ENCODE measurements around the gene PF4V1.

PF4V1 gene, protein sequence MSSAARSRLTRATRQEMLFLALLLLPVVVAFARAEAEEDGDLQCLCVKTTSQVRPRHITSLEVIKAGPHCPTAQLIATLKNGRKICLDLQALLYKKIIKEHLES

DNA sequence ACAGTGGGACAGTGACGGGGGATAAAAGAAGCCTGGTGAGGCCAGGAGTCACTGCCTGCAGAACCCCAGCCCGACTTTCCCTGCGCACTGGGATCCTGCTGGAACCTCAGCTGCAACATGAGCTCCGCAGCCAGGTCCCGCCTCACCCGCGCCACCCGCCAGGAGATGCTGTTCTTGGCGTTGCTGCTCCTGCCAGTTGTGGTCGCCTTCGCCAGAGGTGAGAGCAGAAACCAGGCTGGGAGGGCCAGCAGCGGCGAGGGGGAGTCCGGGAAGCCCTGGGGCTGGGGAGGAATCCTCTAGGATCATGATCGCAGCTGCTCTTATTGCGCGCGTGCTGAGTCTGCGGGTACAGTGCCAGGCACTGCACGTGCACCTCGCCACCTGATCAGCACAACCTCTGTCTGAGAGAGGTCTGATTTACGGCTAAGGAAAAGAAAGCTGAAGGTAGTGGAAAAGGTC, at the start of gene PF4V1:
Gene PF4V1, plus strand, starts transcription at position 51 of the 459 bp plus-strand sequence. Its CDS starts 67 bp downstream, at position 118.
- no peak for DNase-seq

DNA sequence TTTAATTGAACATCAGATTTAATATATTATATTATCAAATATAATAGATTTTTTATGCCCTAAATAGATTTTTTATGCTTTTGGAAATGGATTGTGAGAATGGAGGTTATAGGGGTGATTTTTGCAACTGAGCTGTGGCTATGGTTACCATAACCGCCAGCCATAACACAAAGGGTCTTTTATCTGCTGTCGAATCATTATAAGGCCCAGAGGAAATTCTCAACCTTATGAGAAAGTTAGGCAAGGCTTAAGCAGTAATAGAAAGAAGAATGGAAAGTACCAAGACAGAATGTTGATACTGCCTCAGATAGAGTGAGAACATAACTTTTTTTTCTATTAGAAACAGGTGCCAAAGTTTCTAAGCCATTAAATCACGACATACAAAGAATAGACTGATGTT, 42.9 kb upstream of the PF4V1 start:
- DNase-seq = no peak

DNA sequence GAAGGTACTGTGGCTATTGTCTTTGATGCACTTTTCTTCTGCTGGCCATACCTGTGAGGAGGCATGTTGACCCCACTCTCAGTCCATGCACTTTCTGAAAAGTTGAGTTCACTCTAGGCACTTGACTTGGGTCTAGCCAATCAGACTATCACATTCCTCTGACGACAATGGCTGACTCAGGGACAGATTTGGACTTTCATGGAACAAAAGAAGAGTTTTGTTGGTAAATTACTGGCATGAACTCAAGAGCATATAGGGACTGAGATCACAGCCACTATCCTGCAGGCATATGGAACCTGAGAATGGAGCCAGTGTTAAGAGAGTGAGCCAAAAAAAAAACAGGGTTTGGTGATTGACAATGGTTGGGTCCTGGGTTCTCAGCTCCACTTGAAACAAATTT, 41.3 kb upstream of the PF4V1 start:
- no peak for DNase-seq

DNA sequence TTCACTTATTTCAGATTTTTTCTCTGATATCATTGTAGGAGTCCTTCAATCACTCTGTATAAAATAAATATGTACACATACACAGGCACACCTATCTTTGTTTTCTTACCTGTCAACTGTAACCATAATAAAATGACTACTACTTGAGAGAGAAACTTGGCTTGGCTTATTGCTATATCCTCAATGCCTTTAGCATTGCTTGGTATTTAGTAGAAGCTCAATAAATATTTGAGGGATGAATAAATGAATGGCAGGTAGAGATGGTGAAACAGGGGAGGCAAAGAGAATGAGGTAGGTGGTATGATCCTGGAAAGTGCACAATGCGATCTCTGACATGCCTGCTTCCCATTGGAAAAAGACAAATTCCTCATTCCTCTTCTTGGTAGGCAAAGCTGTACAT, 38.4 kb upstream of the PF4V1 start:
- no peak for DNase-seq

DNA sequence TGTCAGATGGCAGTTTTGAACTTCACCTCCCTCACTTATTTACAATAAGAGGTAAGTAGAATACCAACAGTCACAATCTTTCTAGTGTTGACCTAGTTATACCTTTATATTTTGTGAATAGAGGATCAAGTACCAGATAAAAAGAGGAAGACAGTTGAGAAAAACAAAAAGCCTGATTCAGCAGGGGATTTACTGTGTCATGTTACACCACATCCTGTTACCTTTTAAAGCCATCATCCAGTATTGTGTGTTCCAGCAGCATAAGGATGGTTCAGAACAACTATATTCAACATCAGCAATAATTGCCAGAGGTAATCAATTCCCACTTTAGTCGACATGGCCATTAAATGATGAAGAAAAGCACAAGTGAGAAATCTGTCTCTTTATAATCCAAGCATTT, 38.0 kb upstream of the PF4V1 start:
- peak; percentile 11 for DNase-seq

DNA sequence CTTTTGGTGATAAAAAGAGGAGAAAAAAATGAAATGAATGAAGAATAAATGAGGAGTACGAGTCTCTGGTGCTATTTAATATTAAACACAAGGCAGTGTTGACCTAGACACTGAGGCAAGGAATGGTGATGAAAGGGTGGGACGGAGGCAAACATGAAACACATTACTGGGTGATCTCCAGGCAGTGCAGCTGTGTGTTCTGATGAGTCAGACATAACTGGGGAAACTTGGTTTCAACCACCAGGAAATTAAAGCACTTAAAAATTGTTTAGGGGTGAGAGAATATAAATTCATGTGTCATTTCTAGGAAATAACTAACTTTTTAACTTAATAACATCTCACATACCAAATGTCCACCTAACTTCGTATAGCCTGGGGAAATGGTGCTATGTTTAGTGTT, 36.3 kb upstream of the PF4V1 start:
- no peak for DNase-seq

DNA sequence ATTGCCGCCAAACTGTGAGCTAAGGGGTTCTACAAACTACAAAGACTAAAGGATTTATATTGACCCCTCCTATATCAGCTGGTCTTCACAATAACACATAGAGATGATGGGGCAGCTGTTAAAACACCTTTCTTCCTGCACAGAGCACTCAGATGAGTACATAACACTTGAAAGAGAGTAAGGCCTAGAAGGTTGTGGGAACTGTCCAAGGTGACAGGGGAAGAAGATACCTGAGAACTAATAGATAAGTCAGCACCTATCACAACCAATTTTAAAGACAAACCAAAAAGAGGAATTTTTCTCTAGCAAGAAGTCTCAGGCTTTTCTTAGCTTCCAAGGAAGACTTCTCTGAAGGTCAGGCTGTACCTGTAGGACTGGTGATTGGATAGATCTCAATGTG, 35.8 kb upstream of the PF4V1 start:
- DNase-seq = no peak

DNA sequence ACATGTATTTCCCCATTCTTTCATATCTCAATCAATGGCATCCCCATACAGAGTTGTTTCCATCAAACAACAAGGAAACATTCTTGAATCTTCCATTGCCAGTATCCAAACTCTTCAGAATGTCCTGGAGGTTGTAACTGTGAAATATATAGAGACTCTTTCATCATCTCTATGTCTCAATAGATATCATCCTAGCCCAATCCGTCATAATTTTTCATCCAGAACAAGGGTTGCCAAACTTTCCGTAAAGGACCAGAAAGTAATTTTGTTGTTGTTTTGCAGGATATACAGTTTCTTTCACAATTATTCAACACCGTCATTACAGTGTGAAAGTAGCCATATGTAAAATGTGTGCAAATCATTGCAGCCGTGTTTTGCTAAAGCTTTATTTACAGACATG, 31.8 kb upstream of the PF4V1 start:
- no peak for DNase-seq

DNA sequence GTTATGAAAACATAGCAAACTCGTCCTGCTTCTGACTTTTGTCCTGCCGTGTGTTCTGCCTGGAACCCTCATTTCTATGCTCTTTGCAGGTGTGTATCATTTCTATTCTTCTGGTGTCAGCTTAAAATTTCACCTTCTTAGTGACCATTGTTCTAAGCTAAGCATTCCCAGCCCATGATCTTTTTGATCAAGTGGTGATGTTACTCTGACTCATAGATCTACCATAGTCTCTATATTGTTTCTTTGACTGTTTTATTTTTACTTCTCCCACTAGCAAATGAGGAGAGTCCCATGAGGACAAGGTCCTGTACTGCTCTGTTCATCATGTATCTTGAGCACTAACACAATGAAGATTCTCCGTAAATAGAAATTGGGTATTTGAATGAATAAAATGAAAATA, 30.7 kb upstream of the PF4V1 start:
- no peak for DNase-seq

DNA sequence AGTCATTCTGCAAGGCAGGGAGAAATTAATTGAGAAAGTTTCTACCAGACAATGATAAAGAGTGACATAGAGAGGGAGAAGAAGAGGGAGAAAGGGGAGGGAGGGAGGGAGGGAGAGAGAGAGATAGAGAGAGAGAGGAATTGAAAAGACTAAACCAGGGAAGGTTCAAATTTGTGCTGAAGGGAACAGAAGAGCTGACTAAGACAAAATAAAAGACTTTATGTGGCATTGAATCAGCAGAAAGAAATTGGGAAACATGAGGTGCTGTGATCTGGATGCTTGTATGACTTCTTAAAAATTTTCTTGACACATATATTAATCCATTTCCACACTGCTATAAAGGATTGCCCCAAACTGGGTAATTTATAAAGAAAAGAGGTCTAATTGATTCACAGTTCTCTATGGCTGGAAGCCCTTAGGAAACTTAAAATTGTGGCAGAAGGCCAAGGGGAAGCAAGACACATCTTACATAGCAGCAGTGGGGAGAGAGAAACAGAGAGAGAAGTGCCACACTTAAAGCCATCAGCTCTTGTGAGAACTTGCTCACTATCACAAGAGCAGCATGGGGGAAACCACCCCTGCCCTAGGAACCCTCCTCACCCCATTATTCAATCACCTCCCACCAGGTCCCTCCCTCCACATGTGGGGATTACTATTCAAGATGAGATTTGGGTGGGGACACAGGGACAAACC, 30.1 kb upstream of the PF4V1 start:
- DNase-seq = no peak

DNA sequence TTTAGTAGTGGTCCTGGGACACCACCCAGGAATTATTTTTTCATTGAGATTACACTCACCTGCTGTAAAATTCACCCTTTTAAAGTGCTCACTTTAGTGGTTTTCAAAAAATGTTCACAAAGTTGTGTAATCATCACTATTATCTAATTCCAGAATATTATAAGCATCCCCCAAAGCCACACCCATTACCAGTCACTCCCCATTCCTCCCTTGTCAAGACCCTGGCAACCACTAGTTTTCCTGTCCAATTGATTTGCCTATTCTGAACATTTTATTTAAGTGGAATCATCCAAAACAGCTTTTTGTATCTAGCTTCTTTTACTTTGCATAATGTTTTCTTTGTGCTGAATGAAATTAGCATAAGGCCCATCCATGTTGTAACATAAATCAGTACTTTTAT, 29.3 kb upstream of the PF4V1 start:
- no peak for DNase-seq

DNA sequence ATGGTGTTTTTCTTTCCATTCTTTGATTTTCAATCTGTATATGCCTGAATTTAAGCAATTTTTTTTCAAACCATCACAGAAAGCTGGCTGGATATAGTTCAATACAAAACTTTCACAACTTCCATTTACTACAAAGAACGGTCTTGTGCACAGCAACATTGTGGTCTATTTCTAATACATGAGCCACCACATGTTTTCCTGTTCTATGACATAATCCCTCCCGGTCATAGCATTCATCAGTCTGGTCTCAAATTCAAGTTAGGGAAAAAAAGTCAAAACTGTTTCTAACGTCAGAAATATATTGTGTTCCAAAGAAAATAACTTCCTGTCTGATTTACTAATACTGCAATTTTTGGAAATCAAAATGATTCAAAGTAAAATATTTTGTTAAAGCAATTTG, 24.1 kb upstream of the PF4V1 start:
- DNase-seq = no peak

DNA sequence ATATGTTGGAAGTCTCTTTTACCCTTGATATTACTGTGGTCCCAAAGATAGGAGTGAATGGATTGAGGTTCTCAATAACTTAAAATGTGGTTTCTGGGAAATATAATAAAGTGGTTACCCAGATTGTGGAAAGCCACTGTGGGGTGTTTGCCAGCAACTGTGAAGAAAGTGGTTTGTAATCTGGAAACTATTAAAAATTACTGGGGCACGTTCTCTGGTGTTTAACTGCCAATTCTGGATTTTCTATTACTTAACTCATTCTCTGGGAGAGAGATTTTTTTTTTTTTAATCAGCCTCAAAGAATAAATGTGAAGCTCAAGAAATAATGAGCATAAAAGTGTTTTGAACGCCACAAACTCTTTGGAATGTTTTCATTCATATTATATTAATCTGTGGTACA, 21.5 kb upstream of the PF4V1 start:
- DNase-seq = no peak

DNA sequence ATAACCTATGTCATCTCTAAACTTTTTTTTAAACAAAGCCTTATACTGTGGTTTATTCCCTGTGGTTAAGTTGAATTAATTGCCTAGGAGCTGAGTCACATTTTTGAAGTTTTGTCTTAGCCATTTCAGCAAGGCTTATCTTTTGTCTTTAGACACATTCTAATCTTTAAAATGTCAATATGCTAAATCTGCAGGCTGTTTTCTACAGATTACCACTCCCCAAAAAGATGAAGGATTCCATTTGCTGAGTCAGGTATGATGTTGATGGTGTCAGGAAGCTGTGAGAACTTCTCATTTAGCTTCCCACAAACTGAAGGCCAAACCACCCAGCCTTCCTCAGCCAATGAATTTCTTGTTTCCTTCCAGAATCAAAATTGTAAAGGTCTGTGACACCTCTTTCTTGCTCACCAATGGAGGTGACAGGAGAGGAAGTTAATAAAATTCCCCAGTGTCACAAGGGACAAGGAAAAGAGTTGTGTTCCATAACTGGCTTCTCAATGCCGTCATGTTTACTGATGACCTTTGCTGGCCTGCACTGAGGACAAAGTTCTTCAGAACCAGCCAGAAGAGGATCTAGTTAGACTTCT, 20.4 kb upstream of the PF4V1 start:
- DNase-seq = no peak

DNA sequence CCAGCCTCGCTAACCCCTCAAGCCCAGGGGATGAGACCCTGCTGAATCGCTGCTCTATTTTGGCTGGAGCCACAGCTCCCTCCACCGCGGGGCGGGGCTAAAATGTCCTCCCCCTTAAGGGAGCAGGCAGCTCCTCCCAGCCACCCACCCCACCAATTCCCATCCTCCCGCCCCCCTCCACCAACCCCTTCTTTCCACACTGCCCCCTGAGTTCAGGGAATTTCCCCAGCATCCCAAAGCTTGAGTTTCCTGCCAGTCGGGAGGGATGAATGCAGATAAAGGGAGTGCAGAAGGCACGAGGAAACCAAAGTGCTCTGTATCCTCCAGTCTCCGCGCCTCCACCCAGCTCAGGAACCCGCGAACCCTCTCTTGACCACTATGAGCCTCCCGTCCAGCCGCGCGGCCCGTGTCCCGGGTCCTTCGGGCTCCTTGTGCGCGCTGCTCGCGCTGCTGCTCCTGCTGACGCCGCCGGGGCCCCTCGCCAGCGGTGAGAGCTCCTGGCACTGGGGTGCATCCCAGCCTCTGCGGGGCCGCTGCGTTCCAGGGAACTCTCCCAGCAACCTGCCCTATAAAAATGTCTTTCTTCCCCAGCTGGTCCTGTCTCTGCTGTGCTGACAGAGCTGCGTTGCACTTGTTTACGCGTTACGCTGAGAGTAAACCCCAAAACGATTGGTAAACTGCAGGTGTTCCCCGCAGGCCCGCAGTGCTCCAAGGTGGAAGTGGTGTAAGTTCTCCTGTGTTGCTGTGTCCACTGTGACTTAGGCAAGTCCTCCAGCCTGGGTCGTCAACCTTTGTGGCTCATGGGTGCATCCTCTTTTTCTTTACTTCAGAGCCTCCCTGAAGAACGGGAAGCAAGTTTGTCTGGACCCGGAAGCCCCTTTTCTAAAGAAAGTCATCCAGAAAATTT, 16.5 kb upstream of the PF4V1 start, which contains the start of gene CXCL6:
Gene CXCL6, plus strand, starts transcription at position 306 of the 907 bp plus-strand sequence. Its CDS starts 73 bp downstream, at position 379.
- no peak for DNase-seq

DNA sequence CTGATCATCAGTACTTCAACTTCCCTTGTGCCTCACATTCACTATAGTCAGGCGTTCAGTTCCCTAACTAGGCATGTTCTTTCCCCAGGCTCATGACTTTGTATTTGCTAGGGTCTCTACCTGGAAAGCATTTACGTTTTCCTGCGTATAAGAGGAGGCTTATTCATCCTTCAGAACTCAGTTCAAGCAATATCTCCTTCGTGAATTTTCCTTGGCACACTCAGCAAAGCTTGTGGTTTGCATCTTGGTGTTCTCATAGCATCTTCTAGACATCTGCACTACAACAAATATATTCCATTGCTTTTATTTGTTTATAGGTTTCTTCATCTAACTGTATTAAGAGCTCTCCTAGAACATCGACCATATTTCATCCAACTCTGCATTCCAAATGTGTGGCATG, 14.0 kb upstream of the PF4V1 start:
- DNase-seq = no peak

DNA sequence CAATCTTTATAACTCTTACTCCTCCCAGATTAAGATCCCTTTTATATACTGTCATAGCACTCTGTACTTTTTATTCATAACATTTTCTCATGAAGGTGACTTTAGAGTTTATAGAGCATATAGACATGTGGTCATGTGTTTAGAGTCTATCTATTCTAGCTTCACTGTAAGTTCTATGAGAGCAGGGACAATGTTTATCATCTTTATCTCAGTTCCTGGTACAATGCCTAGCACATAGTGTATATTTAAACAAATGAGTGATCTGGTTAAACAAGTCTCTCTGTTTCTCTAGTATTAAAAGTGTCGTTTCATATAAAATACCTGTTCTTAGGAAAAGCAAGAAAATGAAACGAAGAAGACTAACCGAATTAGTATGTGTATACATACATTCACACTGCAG, 13.4 kb upstream of the PF4V1 start:
- DNase-seq = no peak

DNA sequence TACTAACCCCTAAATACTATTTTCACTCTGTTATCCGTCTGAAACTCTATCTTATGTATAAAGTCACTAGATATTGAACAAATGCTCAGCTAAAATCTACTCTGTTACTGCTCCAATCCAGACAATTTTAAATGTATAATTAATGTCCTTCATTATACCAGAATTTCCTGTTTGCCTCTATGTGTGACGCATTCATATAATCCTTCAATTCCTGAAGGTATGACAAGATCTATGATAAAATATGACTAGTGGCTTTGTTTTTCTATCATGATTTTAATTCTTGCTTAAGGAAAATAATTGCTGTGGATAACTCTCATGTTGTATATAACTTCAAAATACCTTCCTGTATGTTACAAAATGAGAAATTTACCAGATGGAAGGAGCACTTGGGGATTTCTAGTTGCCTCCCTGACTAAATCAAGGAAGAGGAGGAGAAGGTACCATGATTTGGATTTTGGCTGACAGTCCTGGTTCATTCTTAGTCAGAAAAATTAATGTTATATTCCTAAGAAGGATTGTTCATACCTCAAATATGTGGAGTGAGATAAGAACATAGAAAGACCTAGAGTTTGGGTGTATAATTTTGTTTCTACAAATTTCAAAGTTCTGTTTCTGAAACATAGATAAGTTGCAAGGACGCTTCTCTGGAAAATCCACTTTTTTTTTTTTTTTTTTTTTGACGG, 11.7 kb upstream of the PF4V1 start:
- no peak for DNase-seq

DNA sequence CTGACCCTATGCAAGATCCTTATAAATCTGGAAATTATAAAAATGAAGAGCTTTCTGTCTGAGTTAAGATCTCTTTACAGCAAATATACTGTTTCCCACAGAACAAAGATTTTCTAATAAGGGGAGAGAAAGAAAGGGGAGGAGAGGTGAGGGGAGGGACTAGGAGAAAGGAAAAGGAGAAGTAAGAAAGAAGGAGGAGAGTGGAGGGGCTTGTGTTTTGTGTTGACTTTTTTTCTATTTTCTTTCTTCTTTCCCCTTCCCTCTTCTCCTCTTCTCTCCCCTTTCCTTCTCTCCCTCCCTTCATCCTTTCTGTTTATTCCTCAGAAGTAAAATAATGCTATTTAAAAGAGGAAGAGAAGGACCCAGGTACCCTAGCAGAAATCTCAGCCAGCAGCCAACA, 10.4 kb upstream of the PF4V1 start:
- no peak for DNase-seq

DNA sequence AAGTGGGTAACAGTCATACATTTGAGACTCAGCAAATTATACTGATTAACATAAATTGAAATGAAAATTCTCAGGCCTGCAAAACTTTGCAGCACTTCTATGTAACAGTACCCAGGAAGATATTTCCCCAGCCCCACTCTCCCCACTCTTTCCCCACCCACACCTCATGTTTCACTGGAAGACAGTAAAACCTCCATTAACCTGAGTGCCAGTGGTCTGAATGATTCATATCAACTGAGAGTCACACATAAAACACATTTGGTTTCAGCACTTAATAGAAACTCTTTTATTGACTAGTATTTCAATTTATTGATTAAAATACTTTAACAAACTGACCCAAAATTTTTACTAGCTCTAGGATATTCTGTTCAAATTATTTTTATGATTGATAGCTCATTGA, 9.7 kb upstream of the PF4V1 start:
- DNase-seq = no peak

DNA sequence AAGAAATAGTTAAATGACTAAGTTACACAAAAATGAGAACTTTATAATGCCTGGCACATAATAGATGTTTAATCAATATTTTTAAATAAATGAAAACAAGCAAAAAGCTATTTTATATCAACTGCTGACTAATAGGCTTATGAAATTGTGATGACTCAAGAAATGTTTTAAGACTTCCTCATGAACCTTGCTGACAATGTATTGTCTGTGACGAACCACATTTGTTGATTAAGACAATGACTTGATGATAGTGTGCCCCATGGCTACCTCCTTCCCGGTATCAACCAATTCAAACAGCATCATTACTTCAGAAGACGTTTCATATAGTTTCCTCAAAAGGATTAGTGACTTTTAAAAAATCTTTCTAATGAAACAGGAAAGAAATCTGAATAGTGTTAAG, 8.8 kb upstream of the PF4V1 start:
- DNase-seq = no peak

DNA sequence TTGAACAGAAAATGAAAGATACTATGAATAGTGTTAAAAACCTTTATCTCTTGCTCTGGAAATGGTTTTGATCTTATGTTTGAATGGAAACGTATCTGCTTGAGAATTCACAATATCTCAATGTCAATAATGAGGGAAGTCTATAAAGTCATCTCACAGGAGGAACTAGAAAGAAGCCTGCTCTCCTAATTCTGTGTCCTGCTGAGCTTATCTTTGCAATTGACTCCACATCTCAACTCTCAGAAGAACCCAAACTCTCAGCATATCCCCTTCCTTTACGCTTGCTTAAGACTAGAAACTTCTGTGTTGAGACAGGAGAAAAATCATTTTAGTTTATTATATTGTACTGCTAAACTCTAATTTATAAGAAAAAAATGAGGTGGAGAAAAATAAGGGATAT, 8.3 kb upstream of the PF4V1 start:
- DNase-seq = no peak
